Measurements from ENCODE around the gene IL6R.
A peak's percentile ranks its signal among the peaks of the same experiment; 100 is the strongest.

The IL6R gene

GRCh38 chr1:154429118-154429517 lies 24.0 kb downstream of the IL6R start:
- Mint-ChIP-seq H3K4me3 (no peak overlapping the region), H3K36me3 (ENCODE audit: low read depth) (no peaks in the 10 kb centered on the region), H3K27me3 (no peaks in the 10 kb centered on the region), H3K27ac (no peak overlapping the region), H3K4me1 (ENCODE audit: low read depth) (peaks cover 46% of the 10 kb centered on the region), H3K9me3 (no peaks in the 10 kb centered on the region)

DNA sequence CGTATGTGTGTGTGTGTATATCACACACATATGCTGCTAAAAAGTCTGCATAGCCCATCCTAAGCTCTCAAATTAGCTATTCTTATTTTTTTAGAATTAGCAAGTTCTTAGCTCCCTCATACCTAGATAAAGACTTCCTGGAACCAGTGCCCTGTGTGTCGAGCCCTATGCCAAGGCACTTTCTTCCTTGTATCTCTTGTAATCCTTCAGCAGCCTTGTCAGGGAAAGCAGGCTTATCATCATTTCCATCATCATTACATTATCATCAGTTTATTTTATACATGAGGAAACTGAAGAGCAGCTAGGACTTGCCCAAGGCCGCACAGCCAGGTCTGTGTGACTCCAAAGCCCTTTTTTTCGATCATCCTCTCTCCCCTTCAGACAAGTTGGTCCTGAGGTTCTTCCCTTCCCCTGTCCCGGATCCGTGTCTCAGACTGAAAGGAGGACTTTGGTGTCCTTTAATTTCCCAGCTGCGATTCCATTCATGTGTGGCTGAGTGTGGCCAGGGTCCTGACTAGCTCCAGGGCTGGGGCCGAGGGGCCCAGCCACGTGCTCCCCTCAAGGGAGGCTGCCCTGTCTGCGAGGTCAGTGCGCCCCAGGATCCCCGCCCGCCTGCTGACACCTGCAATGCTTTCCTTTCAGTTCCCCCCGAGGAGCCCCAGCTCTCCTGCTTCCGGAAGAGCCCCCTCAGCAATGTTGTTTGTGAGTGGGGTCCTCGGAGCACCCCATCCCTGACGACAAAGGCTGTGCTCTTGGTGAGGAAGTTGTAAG lies 24.9 kb downstream of the IL6R start:
- Mint-ChIP-seq H3K27ac (no peak overlapping the region), H3K9me3 (no peaks in the 10 kb centered on the region), H3K36me3 (ENCODE audit: low read depth) (no peaks in the 10 kb centered on the region), H3K4me1 (ENCODE audit: low read depth) (peaks cover 42% of the 10 kb centered on the region), H3K4me3 (no peak overlapping the region), H3K27me3 (no peaks in the 10 kb centered on the region)

GRCh38 chr1:154430903-154431302 lies 25.8 kb downstream of the IL6R start:
- Mint-ChIP-seq H3K9me3 (no peaks in the 10 kb centered on the region), H3K27ac (no peak overlapping the region), H3K36me3 (ENCODE audit: low read depth) (no peaks in the 10 kb centered on the region), H3K4me3 (no peak overlapping the region), H3K27me3 (no peaks in the 10 kb centered on the region), H3K4me1 (ENCODE audit: low read depth) (peaks cover 35% of the 10 kb centered on the region)

DNA sequence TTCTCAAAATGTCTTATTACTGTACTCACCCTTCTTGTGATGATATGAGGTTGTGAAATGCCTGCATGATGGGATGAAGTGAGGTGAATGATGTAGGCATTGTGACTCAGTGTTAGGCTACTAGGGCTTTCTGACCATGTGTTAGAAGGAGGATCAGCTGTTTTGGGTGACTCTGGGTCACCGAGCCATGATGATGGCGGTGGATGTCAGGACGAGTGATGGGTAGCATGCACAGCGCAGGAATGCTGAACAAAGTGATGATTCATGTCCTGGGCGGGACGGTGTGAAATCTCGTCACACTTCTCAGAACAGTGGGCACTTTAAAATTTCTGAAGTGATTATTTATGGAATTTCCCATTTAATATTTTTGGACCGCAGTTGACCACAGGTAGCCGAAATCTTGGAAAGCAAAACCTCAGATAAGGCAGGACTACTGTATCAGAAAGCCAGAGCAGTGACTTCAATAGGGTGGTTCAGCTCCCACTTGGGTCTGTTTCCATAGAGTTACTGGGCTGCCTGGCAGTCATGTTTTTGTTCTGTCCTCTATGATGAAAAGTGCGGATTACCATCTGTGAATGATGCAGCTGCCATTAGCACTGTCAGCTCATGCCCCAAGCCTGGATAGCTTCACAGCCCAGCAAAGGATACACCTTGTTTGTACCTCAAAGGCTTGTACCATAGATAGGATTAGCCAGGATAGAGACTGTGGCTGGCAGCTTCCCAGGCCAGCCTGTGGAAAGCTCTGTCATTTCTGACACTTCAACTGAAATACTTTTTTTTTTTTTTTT lies 26.6 kb downstream of the IL6R start:
- H3K27me3 Mint-ChIP-seq, result no peaks in the 10 kb centered on the region
- peak overlapping the region; percentile 19 for H3K4me3 Mint-ChIP-seq
- H3K36me3 Mint-ChIP-seq (ENCODE audit: low read depth), result no peaks in the 10 kb centered on the region
- H3K27ac Mint-ChIP-seq, result peak overlapping the region; percentile 51
- peaks cover 31% of the 10 kb centered on the region for H3K4me1 Mint-ChIP-seq (ENCODE audit: low read depth)
- no peaks in the 10 kb centered on the region for H3K9me3 Mint-ChIP-seq

DNA sequence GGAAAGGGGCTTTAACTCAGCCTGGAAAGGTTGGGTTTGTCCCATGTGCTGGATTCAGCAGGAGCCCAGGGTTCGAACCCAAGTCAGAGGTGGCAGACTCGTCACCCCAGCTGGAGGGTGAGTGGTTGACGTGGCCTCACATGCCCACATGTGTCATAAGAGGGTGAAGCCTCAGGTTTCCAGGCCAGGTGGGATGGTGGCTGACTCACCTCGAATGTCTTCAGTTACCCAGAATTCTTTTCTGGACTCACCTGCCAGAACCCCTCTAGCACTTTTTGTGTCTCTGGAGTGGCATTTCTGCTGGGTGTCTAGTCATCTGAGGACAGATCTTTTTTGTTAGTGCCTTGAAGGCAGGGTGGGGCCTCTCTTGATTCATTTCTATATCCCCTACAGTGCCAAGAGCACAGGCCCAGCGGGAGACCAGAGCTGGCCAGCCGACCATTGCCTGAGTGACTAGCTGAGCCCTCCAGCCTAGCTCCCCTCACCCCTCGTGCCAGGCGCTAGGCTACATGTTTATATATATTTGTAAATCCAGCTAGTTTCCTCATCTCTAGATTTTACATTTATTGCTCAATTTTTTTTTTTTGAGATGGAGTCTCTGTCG lies 28.1 kb downstream of the IL6R start:
- H3K9me3 Mint-ChIP-seq, result no peaks in the 10 kb centered on the region
- peaks cover 36% of the 10 kb centered on the region for H3K4me1 Mint-ChIP-seq (ENCODE audit: low read depth)
- peaks cover 5% of the 10 kb centered on the region for H3K36me3 Mint-ChIP-seq (ENCODE audit: low read depth)
- H3K4me3 Mint-ChIP-seq, result no peak overlapping the region
- peak overlapping the region; percentile 40 for H3K27ac Mint-ChIP-seq
- no peaks in the 10 kb centered on the region for H3K27me3 Mint-ChIP-seq

GRCh38 chr1:154434346-154435085 lies 29.4 kb downstream of the IL6R start:
- Mint-ChIP-seq H3K27ac (no peak overlapping the region), H3K27me3 (no peaks in the 10 kb centered on the region), H3K9me3 (no peaks in the 10 kb centered on the region), H3K4me1 (ENCODE audit: low read depth) (peaks cover 47% of the 10 kb centered on the region), H3K4me3 (no peak overlapping the region), H3K36me3 (ENCODE audit: low read depth) (peaks cover 6% of the 10 kb centered on the region)

DNA sequence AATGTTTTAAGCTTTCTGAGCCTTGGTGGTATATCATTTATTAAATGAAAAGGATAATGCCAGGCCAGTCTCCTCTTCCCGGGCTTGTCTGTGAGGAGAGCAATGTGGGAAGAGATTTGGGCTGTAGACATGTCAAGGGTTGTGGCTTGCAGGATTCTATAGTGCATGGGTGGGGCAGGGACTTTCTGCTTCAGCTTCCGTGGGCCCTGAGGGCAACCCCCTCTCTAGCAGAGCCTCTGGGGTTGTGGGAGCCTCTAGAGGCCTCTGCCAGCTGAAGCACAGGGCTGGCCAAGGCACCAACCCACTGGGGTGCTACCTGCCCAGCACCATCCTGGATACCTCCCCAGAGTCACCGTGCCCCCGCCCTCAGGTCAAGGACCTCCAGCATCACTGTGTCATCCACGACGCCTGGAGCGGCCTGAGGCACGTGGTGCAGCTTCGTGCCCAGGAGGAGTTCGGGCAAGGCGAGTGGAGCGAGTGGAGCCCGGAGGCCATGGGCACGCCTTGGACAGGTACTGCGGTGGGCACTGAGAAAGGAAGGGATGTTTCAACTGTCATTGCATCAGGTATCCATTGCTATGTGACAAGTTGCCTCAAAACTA lies 30.6 kb downstream of the IL6R start:
- Mint-ChIP-seq H3K9me3 (no peaks in the 10 kb centered on the region), H3K4me3 (no peak overlapping the region), H3K4me1 (ENCODE audit: low read depth) (peaks cover 55% of the 10 kb centered on the region), H3K36me3 (ENCODE audit: low read depth) (peaks cover 6% of the 10 kb centered on the region), H3K27ac (no peak overlapping the region), H3K27me3 (no peaks in the 10 kb centered on the region)

- no peak overlapping the region for H3K4me3 Mint-ChIP-seq
- H3K27ac Mint-ChIP-seq, result no peak overlapping the region
- H3K4me1 Mint-ChIP-seq (ENCODE audit: low read depth), result peaks cover 56% of the 10 kb centered on the region
- H3K9me3 Mint-ChIP-seq, result no peaks in the 10 kb centered on the region
- peaks cover 6% of the 10 kb centered on the region for H3K36me3 Mint-ChIP-seq (ENCODE audit: low read depth)
- H3K27me3 Mint-ChIP-seq, result no peaks in the 10 kb centered on the region
Measured at GRCh38 chr1:154436433-154436832, 31.3 kb downstream of the IL6R start.

GRCh38 chr1:154440036-154440804 lies 35.1 kb downstream of the IL6R start:
- Mint-ChIP-seq H3K9me3 (no peaks in the 10 kb centered on the region), H3K4me1 (ENCODE audit: low read depth) (peaks cover 63% of the 10 kb centered on the region), H3K36me3 (ENCODE audit: low read depth) (peaks cover 6% of the 10 kb centered on the region), H3K4me3 (peak overlapping the region; percentile 75), H3K27ac (peak overlapping the region; percentile 99), H3K27me3 (peaks cover 5% of the 10 kb centered on the region)

- Mint-ChIP-seq H3K4me3 (peak overlapping the region; percentile 0), H3K4me1 (ENCODE audit: low read depth) (peaks cover 71% of the 10 kb centered on the region), H3K27me3 (peaks cover 5% of the 10 kb centered on the region), H3K36me3 (ENCODE audit: low read depth) (peaks cover 10% of the 10 kb centered on the region), H3K9me3 (no peaks in the 10 kb centered on the region), H3K27ac (peak overlapping the region; percentile 39)
Measured at GRCh38 chr1:154441241-154441888, 36.2 kb downstream of the IL6R start.

GRCh38 chr1:154442006-154442740 lies 37.0 kb downstream of the IL6R start:
- Mint-ChIP-seq H3K27ac (peak overlapping the region; percentile 49), H3K36me3 (ENCODE audit: low read depth) (peaks cover 10% of the 10 kb centered on the region), H3K27me3 (peaks cover 5% of the 10 kb centered on the region), H3K4me3 (peak overlapping the region; percentile 2), H3K4me1 (ENCODE audit: low read depth) (peaks cover 71% of the 10 kb centered on the region), H3K9me3 (no peaks in the 10 kb centered on the region)

DNA sequence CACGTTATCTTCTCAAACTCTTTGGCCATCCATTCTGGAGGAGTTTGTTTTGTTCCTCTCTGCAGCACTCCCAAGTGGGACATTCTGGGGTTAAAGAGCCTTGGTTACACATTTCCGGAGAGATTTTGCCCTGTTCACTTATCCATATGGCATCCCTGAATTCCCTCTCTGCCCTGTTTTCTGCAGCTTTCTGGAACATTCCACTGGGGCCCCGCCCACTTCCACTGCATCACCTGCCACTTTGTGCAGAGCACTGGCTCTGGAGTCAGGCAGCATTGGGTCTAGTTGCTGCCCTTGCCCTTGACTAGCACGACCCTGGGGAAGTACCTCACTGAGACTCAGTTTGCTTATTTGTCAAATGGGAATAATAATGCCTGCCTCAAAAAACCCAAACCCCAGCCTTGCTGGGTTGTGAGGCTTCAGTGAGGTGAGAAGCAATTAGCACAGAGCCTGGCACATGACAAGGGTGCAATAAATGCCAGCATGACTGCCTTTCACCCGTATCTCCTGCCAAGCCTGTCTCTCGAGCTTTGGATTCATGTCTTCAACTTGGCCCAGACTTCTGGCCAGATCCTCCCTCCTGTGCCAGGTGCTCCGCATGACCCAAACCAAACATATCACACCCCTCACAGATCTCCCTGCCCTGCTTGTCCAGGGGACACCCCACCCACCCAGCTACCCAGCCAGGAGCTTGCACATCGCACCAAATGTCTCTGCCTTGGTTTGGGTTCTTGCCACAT lies 38.3 kb downstream of the IL6R start:
- Mint-ChIP-seq H3K9me3 (no peaks in the 10 kb centered on the region), H3K27me3 (peaks cover 8% of the 10 kb centered on the region), H3K4me3 (no peak overlapping the region), H3K27ac (no peak overlapping the region), H3K4me1 (ENCODE audit: low read depth) (peaks cover 64% of the 10 kb centered on the region), H3K36me3 (ENCODE audit: low read depth) (peaks cover 4% of the 10 kb centered on the region)

Data from stimulated activated naive CD8-positive, alpha-beta T cell treated with anti-CD3 and anti-CD28 coated beads, Interleukin-15, Interleukin-2, amounts not matched to agents 100 ng/mL and 50 ng/mL, for 24 hours (primary cell).